Measurements from ENCODE around the gene ASB7. TPM values are rescaled to one million over a fixed set of nuclear protein-coding genes. Genes with fewer than 3 reads are reported as not detected.

ASB7 gene
- total RNA-seq, 4 donors from 2014 or later = 8.2 to 13.4 (median 10.8) TPM

GRCh38 chr15:100616700-100617099 is 14.3 kb downstream of the ASB7 start:
- H3K4me1 ChIP-seq = no peaks in the 10 kb centered on the region
- no peak overlapping the region for H3K27ac ChIP-seq
- no peak overlapping the region for H3K4me3 ChIP-seq
- peaks cover 43% of the 10 kb centered on the region for H3K36me3 ChIP-seq
- TF ChIP-seq CTCF (IDR thresholded peaks at IDR 0.05) (no peak), POLR2AphosphoS5 (IDR thresholded peaks at IDR 0.05) (no peak), EP300 (IDR thresholded peaks at IDR 0.05) (no peak), POLR2A (IDR thresholded peaks at IDR 0.05) (no peak)
- no peaks in the 10 kb centered on the region for H3K27me3 ChIP-seq
- no peaks in the 10 kb centered on the region for H3K9me3 ChIP-seq
- 89% methylated on average over 2 of the region's 2 CpGs for WGBS
- no peak for DNase-seq (ENCODE audit: low spot score in 2 of 2)

GRCh38 chr15:100623301-100623700 is 20.9 kb downstream of the ASB7 start:
- 81% methylated on average over 5 of the region's 5 CpGs for WGBS
- Histone ChIP-seq H3K27ac (no peak overlapping the region), H3K4me1 (no peaks in the 10 kb centered on the region), H3K9me3 (no peaks in the 10 kb centered on the region), H3K27me3 (no peaks in the 10 kb centered on the region), H3K4me3 (no peak overlapping the region), H3K36me3 (peaks cover 4% of the 10 kb centered on the region)
- DNase-seq (ENCODE audit: low spot score in 2 of 2) = no peak
- no peak for TF ChIP-seq POLR2A (IDR thresholded peaks at IDR 0.05)
- no peak for TF ChIP-seq EP300 (IDR thresholded peaks at IDR 0.05)
- TF ChIP-seq POLR2AphosphoS5 (IDR thresholded peaks at IDR 0.05) = no peak
- TF ChIP-seq CTCF (IDR thresholded peaks at IDR 0.05) = no peak

DNA sequence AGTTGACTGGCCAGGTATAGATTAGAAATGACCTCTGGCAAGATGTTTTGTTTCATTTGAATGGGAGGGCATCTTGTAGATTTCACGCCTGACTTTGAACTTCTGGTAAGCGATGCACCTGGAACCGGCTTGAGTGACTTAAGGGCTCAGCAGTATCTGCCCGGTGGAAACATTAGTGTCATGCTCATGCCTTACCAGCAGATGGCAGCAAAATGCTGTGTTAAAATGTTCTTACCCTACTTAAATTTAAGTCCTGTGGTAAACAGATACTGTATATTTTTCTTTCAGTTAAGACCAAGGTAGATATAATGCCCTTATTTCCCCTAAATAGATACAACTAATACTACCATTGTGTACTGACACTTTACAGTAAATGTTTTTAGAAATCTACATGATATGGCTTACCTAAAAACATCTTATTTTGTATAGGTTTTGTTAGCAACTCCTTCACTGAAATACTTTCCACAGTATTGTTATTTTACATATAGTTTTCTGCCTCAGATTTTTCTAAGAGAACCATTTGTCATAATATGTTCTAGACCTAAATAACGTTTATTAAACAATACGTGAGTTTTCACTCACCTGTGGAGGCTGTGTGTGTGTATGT is 25.5 kb downstream of the ASB7 start:
- peaks cover 23% of the 10 kb centered on the region for H3K36me3 ChIP-seq
- H3K27ac ChIP-seq = no peak overlapping the region
- H3K9me3 ChIP-seq = no peaks in the 10 kb centered on the region
- no peak for DNase-seq (ENCODE audit: low spot score in 2 of 2)
- no peaks in the 10 kb centered on the region for H3K4me1 ChIP-seq
- WGBS = 28% methylated on average over 6 of the region's 6 CpGs
- H3K27me3 ChIP-seq = no peaks in the 10 kb centered on the region
- TF ChIP-seq CTCF (IDR thresholded peaks at IDR 0.05) (peak; percentile 61 to 85), POLR2A (IDR thresholded peaks at IDR 0.05) (no peak)
- H3K4me3 ChIP-seq = no peak overlapping the region

- TF ChIP-seq EP300 (IDR thresholded peaks at IDR 0.05) = no peak
- TF ChIP-seq POLR2A (IDR thresholded peaks at IDR 0.05) = no peak
- TF ChIP-seq CTCF (IDR thresholded peaks at IDR 0.05) = no peak
- TF ChIP-seq POLR2AphosphoS5 (IDR thresholded peaks at IDR 0.05) = no peak
- Histone ChIP-seq H3K27ac (no peak overlapping the region), H3K9me3 (no peaks in the 10 kb centered on the region), H3K4me3 (no peak overlapping the region), H3K4me1 (no peaks in the 10 kb centered on the region), H3K27me3 (no peaks in the 10 kb centered on the region), H3K36me3 (peaks cover 23% of the 10 kb centered on the region)
- DNase-seq (ENCODE audit: low spot score in 2 of 2) = no peak
- 59% methylated on average over 3 of the region's 3 CpGs for WGBS
Observed at GRCh38 chr15:100628746-100629145, 26.4 kb downstream of the ASB7 start.

GRCh38 chr15:100631831-100632230 is 29.4 kb downstream of the ASB7 start:
- TF ChIP-seq POLR2AphosphoS5 (IDR thresholded peaks at IDR 0.05) = no peak
- TF ChIP-seq CTCF (IDR thresholded peaks at IDR 0.05) = no peak
- TF ChIP-seq EP300 (IDR thresholded peaks at IDR 0.05) = no peak
- TF ChIP-seq POLR2A (IDR thresholded peaks at IDR 0.05) = no peak
- no peak for DNase-seq (ENCODE audit: low spot score in 2 of 2)
- H3K4me3 ChIP-seq = no peak overlapping the region
- H3K36me3 ChIP-seq = peaks cover 23% of the 10 kb centered on the region
- H3K4me1 ChIP-seq = peaks cover 11% of the 10 kb centered on the region
- 83% methylated on average over 10 of the region's 10 CpGs for WGBS
- H3K9me3 ChIP-seq = no peaks in the 10 kb centered on the region
- no peaks in the 10 kb centered on the region for H3K27me3 ChIP-seq
- no peak overlapping the region for H3K27ac ChIP-seq

Data from suprapubic skin (tissue), 4 donors.